Smooth muscle cell (in vitro differentiated cells): ENCODE results near the gene NEK11. TPM values are rescaled to one million over a fixed set of nuclear protein-coding genes. Genes with fewer than 3 reads are reported as not detected.
A peak's percentile ranks its signal among the peaks of the same experiment; 100 is the strongest.

ENCODE experiments used
- DNase-seq: peaks from one replicate; lab custom pipeline; 2025; ENCODE audit not compliant: unreplicated experiment; lab: John Stamatoyannopoulos, UW
- H2AFZ ChIP-seq: fragments of 200-600 bp; sonication (generic); 2 replicates; pipeline ENCODE4 v1.6.0; 2016; ENCODE audit warnings: antibody characterized with exemption, low read depth, mild to moderate bottlenecking
- H3F3A ChIP-seq: fragments of 200-600 bp; sonication (generic); 2 replicates; pipeline ENCODE4 v1.6.0; 2017; ENCODE audit warnings: antibody characterized with exemption, low read depth
- H3K27ac ChIP-seq: fragments of 200-600 bp; sonication (generic); 2 replicates; pipeline ENCODE4 v1.5.1; 2016; ENCODE audit warnings: low read depth, mild to moderate bottlenecking
- H3K27me3 ChIP-seq: fragments of 200-600 bp; sonication (generic); 2 replicates; pipeline ENCODE4 v1.6.1; 2016; ENCODE audit warnings: low read depth, mild to moderate bottlenecking
- H3K36me3 ChIP-seq: fragments of 200-600 bp; sonication (generic); 2 replicates; pipeline ENCODE4 v1.5.1; 2016; ENCODE audit warnings: low read depth
- H3K4me1 ChIP-seq: fragments of 200-600 bp; sonication (generic); 2 replicates; pipeline ENCODE4 v1.5.1; 2016; ENCODE audit warnings: low read depth
- H3K4me2 ChIP-seq: fragments of 200-600 bp; sonication (generic); 2 replicates; pipeline ENCODE4 v1.6.0; 2016; ENCODE audit warnings: mild to moderate bottlenecking
- H3K4me3 ChIP-seq: fragments of 200-600 bp; sonication (generic); 2 replicates; pipeline ENCODE4 v1.5.1; 2016; ENCODE audit warnings: mild to moderate bottlenecking
- H3K79me2 ChIP-seq: fragments of 200-600 bp; sonication (generic); 2 replicates; pipeline ENCODE4 v1.6.0; 2016; ENCODE audit warnings: low read depth, mild to moderate bottlenecking
- H3K9ac ChIP-seq: fragments of 200-600 bp; sonication (generic); 2 replicates; pipeline ENCODE4 v1.6.0; 2016; ENCODE audit warnings: low read depth
- H3K9me3 ChIP-seq: fragments of 200-600 bp; sonication (generic); replicated peaks from 2 replicates; pipeline ENCODE4 v1.5.1; 2016; ENCODE audit warnings: low read depth
- H4K20me1 ChIP-seq: fragments of 200-600 bp; sonication (generic); 2 replicates; pipeline ENCODE4 v1.6.0; 2016; ENCODE audit warnings: low read depth
- WGBS: methylation state at CpG from one replicate; pipeline ENCODE4 v1.1.7; 2016; ENCODE audit warnings: low lambda C conversion rate; 5-methylcytosine and 5-hydroxymethylcytosine counted together
- polyA plus RNA-seq: library from polyadenylated mRNA; unstranded; fragments of >200 nt; fragmentation: Nextera tagmentation; extraction: Ambion mirVana; gene quantifications from 2 replicates; pipeline ENCODE4 v1.2.1, GENCODE V29; 2016
- total RNA-seq: library from RNA; depleted of rRNA; stranded (reverse); fragments of >200 nt; gene quantifications from 2 replicates; pipeline ENCODE4 v1.2.3, GENCODE V29; 2014
- TF ChIP-seq, protein P1 (sequence below): fragments of 200-600 bp; sonication (generic); IDR thresholded peaks from 2 replicates; pipeline ENCODE4 v1.5.1; 2017; ENCODE audit warnings: borderline replicate concordance, mild to moderate bottlenecking, antibody characterized with exemption; ENCODE audit not compliant: insufficient read depth, poor library complexity, severe bottlenecking

The NEK11 gene
- total and polyA plus RNA-seq, 2 experiments from 2014 or later: 3.0 to 3.3 TPM

DNA sequence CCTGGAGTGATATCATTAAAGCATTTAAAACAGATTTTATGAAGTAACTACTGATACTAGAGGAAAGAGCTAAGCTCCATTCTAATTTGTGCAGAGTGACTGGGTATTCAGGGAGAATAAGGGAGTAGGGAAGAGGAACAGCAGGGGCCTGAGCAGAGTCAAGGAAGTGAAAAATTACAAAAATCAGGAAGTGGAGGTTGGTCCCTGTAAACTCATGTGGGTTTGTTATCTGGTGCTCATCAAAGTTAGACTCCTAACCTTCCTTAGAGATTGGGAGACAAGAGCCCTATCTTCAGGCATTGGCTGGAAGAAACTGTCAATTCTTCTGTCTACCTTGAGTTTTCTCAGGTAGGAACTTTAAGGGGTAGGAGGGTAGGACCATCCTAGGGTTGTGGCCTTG is 82.5 kb downstream of the NEK11 start:
- H3K4me1 ChIP-seq: no peaks in the 10 kb centered on the region
- TF ChIP-seq, protein P1, sequence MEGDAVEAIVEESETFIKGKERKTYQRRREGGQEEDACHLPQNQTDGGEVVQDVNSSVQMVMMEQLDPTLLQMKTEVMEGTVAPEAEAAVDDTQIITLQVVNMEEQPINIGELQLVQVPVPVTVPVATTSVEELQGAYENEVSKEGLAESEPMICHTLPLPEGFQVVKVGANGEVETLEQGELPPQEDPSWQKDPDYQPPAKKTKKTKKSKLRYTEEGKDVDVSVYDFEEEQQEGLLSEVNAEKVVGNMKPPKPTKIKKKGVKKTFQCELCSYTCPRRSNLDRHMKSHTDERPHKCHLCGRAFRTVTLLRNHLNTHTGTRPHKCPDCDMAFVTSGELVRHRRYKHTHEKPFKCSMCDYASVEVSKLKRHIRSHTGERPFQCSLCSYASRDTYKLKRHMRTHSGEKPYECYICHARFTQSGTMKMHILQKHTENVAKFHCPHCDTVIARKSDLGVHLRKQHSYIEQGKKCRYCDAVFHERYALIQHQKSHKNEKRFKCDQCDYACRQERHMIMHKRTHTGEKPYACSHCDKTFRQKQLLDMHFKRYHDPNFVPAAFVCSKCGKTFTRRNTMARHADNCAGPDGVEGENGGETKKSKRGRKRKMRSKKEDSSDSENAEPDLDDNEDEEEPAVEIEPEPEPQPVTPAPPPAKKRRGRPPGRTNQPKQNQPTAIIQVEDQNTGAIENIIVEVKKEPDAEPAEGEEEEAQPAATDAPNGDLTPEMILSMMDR: no peak
- H2AFZ ChIP-seq: no peak overlapping the region
- DNase-seq: no peak
- H3K4me2 ChIP-seq: no peak overlapping the region
- H3K27ac ChIP-seq: no peak overlapping the region
- no peaks in the 10 kb centered on the region for H3K79me2 ChIP-seq
- no peaks in the 10 kb centered on the region for H3K9me3 ChIP-seq
- no peaks in the 10 kb centered on the region for H3K36me3 ChIP-seq
- no peak overlapping the region for H3K4me3 ChIP-seq
- peaks cover 8% of the 10 kb centered on the region for H3K27me3 ChIP-seq
- no peaks in the 10 kb centered on the region for H3F3A ChIP-seq
- H4K20me1 ChIP-seq: no peaks in the 10 kb centered on the region
- H3K9ac ChIP-seq: no peak overlapping the region

DNA sequence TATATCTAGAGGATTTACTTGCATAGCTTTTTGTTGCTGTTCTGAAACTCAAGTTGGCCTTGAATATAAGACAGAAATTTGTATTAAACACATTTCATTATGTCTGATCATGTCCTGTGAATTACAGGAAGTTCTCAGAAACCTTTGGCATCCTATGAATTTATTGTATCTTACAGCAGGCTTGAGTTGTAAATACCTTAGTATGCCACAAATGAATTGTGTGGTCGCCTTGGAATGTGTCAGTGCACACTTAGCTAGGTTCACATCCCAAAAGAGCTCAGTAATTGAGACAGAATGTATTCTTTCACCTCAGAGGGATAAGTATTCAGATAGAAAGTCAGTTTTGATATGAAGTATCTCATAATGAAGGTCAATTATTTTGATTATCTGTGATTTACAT is 83.4 kb downstream of the NEK11 start:
- Histone ChIP-seq H3K36me3 (no peaks in the 10 kb centered on the region), H3K4me1 (no peaks in the 10 kb centered on the region), H3K9ac (no peak overlapping the region), H3K27me3 (peaks cover 8% of the 10 kb centered on the region), H4K20me1 (no peaks in the 10 kb centered on the region), H3K4me3 (no peak overlapping the region), H3K9me3 (no peaks in the 10 kb centered on the region), H3K27ac (peak overlapping the region; percentile 15), H3F3A (no peaks in the 10 kb centered on the region), H2AFZ (no peak overlapping the region), H3K79me2 (no peaks in the 10 kb centered on the region), H3K4me2 (peak overlapping the region; percentile 44)
- WGBS: 57% methylated on average over 1 of the region's 1 CpG
- DNase-seq: no peak
- TF ChIP-seq, protein P1: no peak

DNA sequence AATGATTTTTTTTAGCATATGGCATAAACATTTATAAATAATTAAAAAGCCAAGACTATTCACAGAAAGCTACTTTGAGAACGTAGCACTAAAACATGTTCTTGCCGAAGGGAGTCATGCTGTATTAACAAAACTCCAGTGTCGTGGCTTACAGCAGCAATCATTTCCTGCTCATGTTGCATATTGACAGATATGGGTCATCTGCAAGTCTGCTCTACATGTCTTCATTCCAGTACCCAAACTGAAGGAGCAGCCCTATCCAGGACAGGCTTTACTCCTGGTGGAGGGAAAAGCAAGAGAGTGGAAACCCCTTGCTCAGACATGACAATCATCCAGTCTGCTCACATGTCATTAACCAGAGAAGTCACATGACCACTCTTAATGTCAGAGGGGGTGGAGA is 87.6 kb downstream of the NEK11 start:
- Histone ChIP-seq H3K27me3 (peaks cover 8% of the 10 kb centered on the region), H3K4me2 (no peak overlapping the region), H4K20me1 (no peaks in the 10 kb centered on the region), H3K9me3 (no peaks in the 10 kb centered on the region), H3K4me1 (no peaks in the 10 kb centered on the region), H3F3A (no peaks in the 10 kb centered on the region), H3K79me2 (no peaks in the 10 kb centered on the region), H3K36me3 (no peaks in the 10 kb centered on the region), H3K4me3 (no peak overlapping the region), H3K9ac (no peak overlapping the region), H3K27ac (no peak overlapping the region), H2AFZ (no peak overlapping the region)
- no peak for DNase-seq
- WGBS: 88% methylated on average over 3 of the region's 3 CpGs
- TF ChIP-seq, protein P1: no peak

DNA sequence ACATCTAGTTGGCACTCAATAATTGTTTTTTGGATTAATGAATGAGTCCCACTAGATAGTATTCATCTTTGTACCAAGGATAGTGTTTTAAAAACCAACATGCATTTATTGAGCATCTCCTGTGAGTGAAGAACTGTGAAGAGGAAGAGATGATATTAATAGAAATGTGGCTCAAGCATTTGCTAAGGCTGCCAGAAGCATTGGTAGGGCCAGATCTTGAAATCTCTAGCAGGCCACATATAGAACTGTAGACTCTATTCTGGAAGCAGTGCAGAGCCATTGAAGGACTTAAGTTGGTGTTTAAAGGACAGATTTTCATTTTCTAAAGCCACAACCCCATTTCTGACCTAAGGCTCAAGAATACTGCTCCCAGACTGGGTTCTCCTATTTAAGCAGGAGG is 99.0 kb downstream of the NEK11 start:
- Histone ChIP-seq H3K4me1 (no peaks in the 10 kb centered on the region), H3K4me2 (no peak overlapping the region), H3K27me3 (no peaks in the 10 kb centered on the region)

More for the DNA sequence above, 99.0 kb downstream of the NEK11 start:
- H3K36me3 ChIP-seq: no peaks in the 10 kb centered on the region
- no peaks in the 10 kb centered on the region for H3K79me2 ChIP-seq
- H3F3A ChIP-seq: no peaks in the 10 kb centered on the region
- H3K9me3 ChIP-seq: no peaks in the 10 kb centered on the region
- H4K20me1 ChIP-seq: no peaks in the 10 kb centered on the region
- H3K9ac ChIP-seq: no peak overlapping the region
- H2AFZ ChIP-seq: no peak overlapping the region
- TF ChIP-seq, protein P1: no peak
- H3K4me3 ChIP-seq: no peak overlapping the region
- H3K27ac ChIP-seq: no peak overlapping the region
- no peak for DNase-seq
